ENCODE results near the gene CSMD2. TPM values are rescaled to one million over a fixed set of nuclear protein-coding genes. Genes with fewer than 3 reads are reported as not detected.

Gene CSMD2
- total and polyA plus RNA-seq, 7 donors, result 0.02 to 0.32 (median 0.10) TPM

DNA sequence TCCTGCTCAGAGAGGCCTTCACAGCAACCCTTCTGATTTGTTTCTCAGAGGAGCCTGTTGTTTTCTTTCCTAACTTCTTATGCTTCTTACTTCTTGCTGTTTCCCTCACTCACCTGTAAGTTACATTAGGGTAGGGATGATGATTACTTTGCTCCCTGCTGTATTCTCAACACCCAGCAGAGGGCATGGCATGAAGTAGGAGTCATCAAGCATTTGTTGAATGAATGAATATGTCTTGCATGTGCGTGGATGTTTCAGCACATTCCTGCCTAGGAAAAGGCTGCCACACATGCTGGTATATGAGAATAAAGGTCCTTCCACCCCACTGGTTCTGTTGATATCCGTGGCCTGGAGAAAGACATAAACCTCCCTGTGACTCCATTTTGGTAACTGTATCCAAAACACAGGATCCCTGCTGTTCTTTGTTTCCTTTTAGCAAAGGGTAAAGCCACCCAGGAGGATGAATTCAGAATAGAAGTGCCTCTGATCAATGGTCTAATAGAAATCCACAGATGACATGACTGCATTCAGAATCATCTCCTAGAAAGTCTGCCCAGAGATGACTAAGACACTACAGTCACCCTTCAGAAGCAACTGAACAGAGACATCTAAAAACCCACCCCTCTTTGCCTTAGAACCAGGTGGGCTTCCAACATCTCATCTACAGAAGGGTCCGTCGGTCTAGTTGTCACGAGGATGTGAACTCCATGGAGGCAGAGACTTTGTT is 523.8 kb downstream of the CSMD2 start:
- TF ChIP-seq, protein P1, sequence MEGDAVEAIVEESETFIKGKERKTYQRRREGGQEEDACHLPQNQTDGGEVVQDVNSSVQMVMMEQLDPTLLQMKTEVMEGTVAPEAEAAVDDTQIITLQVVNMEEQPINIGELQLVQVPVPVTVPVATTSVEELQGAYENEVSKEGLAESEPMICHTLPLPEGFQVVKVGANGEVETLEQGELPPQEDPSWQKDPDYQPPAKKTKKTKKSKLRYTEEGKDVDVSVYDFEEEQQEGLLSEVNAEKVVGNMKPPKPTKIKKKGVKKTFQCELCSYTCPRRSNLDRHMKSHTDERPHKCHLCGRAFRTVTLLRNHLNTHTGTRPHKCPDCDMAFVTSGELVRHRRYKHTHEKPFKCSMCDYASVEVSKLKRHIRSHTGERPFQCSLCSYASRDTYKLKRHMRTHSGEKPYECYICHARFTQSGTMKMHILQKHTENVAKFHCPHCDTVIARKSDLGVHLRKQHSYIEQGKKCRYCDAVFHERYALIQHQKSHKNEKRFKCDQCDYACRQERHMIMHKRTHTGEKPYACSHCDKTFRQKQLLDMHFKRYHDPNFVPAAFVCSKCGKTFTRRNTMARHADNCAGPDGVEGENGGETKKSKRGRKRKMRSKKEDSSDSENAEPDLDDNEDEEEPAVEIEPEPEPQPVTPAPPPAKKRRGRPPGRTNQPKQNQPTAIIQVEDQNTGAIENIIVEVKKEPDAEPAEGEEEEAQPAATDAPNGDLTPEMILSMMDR (IDR thresholded peaks at IDR 0.05), result no peak

DNA sequence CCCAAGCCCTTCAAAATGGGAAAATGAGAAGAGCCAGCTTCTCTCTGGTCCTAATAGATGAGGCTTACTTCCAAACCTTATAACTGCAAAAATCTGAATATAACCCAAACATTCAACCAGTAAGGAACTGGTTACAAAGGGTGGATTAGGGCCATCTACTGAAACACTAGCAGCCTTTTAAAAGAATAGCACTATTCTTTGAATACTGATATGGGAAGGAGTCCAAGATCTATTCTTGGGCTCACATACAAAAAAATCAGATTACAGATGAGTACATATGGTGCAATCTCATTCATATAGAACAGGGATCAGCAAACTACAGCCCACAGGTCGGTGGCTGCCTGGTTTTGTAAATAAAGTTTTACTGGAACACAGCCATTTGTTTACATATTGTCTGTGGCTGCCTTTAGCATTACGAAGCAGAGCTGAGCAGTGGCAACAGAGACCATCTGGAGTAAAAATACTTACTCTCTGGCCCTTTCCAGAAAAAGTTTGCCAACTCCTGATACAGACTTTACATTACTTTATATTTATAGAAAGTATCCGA is 524.8 kb downstream of the CSMD2 start:
- no peak for DNase-seq
- Histone ChIP-seq H3K4me3 (no peak overlapping the region), H3K27ac (no peak overlapping the region), H3K9me3 (no peaks in the 10 kb centered on the region), H3K36me3 (ENCODE audit: insufficient read depth in 1 of 2, low read depth in 1 of 2) (no peaks in the 10 kb centered on the region), H3K27me3 (ENCODE audit: insufficient read depth in 3 of 3, low read length in 2 of 3) (no peaks in the 10 kb centered on the region), H3K4me1 (no peaks in the 10 kb centered on the region)
- TF ChIP-seq, protein P1 (IDR thresholded peaks at IDR 0.05), result no peak
- WGBS, 3 donors, result 62 to 65% (median 63%) methylated on average over 3 of the region's 3 CpGs
- ATAC-seq, result no peak
- intact Hi-C loops (cut with DNase I), result no loop called here

More for the DNA sequence above, 523.8 kb downstream of the CSMD2 start:
- ATAC-seq (no peak), DNase-seq (no peak)
- intact Hi-C loops (cut with DNase I), result no loop called here
- WGBS, 3 donors, result 74 to 86% (median 76%) methylated on average over 5 of the region's 5 CpGs
- Histone ChIP-seq H3K4me1 (no peaks in the 10 kb centered on the region), H3K27ac (no peak overlapping the region), H3K4me3 (no peak overlapping the region), H3K27me3 (ENCODE audit: insufficient read depth in 3 of 3, low read length in 2 of 3) (no peaks in the 10 kb centered on the region), H3K9me3 (no peaks in the 10 kb centered on the region), H3K36me3 (ENCODE audit: insufficient read depth in 1 of 2, low read depth in 1 of 2) (no peaks in the 10 kb centered on the region)

DNA sequence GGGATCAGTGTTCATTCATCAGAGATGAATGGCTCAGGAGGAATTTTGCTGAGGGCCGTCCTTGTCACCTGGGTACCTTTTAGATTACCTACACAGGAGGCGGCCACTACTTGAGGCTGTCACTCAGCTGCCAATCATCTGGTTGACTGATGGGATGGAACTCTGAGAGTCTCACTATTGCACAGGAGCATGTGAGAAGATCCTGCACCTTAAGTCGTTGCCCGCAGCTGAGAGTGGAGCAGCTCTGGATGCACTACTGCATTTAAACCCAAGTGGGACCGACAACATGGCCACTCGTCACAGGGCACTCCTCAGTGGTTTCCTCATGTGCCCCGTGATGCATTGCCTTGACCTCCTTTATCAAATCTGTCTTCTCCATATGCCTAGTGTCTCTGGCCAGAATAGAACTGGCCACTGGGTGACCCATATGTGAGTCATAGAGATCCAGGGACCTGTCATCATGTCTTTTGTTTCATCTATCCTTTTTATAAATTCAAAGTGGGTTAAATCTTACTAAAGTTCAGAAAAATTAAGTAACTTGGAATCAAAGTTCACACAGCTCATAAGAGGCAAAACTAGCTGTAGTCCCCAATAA is 527.1 kb downstream of the CSMD2 start:
- Histone ChIP-seq H3K4me1 (no peaks in the 10 kb centered on the region), H3K4me3 (no peak overlapping the region), H3K9me3 (no peaks in the 10 kb centered on the region), H3K27me3 (ENCODE audit: insufficient read depth in 3 of 3, low read length in 2 of 3) (no peaks in the 10 kb centered on the region), H3K36me3 (ENCODE audit: insufficient read depth in 1 of 2, low read depth in 1 of 2) (no peaks in the 10 kb centered on the region), H3K27ac (no peak overlapping the region)
- DNase-seq, result no peak
- TF ChIP-seq, protein P1 (IDR thresholded peaks at IDR 0.05), result no peak
- no peak for ATAC-seq
- intact Hi-C loops (cut with DNase I), result loop anchor here in 1 of 2 donors (5.0 kb wide), 1 partner anchor 1104 kb away; no protein-coding TSS in a partner anchor
- WGBS, 3 donors, result 94 to 97% (median 95%) methylated on average over 7 of the region's 7 CpGs

DNA sequence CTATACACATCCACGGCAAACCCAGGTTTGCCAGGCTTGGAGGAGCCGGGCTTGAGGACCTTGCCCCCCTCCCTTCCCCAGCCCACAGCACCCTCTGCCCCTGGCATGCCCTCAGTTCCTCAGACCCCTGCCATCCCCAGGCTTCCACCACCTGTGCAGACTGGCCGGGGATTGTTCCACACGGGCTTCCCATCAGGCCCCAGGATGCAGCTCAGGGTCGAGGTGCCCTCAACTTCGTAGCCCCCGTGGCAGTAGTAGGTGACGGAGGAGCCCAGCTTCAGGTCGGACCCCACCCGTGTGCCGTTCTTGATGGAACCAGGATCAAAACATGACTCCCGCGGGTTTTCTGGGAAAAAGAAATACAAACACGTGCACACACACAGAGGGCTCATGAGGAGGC is 528.8 kb downstream of the CSMD2 start:
- TF ChIP-seq, protein P1 (IDR thresholded peaks at IDR 0.05), result no peak
- intact Hi-C loops (cut with DNase I), result loop anchor here in 1 of 2 donors (5.0 kb wide), 1 partner anchor 1106 kb away; no protein-coding TSS in a partner anchor
- H3K9me3 ChIP-seq, result no peaks in the 10 kb centered on the region
- ATAC-seq, result no peak
- H3K4me1 ChIP-seq, result no peaks in the 10 kb centered on the region
- H3K27me3 ChIP-seq (ENCODE audit: insufficient read depth in 3 of 3, low read length in 2 of 3), result no peaks in the 10 kb centered on the region
- H3K36me3 ChIP-seq (ENCODE audit: insufficient read depth in 1 of 2, low read depth in 1 of 2), result no peaks in the 10 kb centered on the region
- H3K4me3 ChIP-seq, result no peak overlapping the region
- no peak overlapping the region for H3K27ac ChIP-seq
- no peak for DNase-seq
- 85 to 91% (median 89%) methylated on average over 14 of the region's 14 CpGs for WGBS, 3 donors

Data from psoas muscle (tissue), 8 donors.